ENCODE results near the gene IL5.

Gene IL5

DNA sequence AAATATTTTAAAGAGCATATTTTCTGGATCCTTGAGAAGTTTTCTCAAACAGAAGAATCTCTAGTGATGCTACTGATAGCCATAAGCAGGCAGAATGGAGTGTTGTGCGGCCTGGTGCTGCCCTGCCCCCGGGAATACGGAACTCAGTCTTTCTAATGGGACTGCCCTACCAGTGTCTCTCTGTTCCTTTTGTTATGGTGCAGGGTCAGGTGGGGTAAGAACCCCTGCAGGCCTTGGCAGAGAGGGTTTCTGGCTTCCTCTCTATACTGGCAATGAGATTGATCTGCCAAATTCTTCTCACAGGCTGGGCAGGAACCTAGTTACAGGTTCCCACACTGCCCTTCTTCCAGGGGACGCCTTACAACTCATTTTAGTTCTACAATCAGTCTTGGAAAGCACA lies 2.6 kb downstream of the IL5 start:
- Histone ChIP-seq H3K27me3 (ENCODE audit: control insufficient read depth, low read length) (peaks cover 45% of the 10 kb centered on the region), H4K20me1 (ENCODE audit: control insufficient read depth, insufficient read depth, low read depth, low read length) (no peaks in the 10 kb centered on the region), H3K4me2 (ENCODE audit: low read length) (no peak overlapping the region), H3F3A (ENCODE audit: control insufficient read depth, insufficient read depth) (no peaks in the 10 kb centered on the region), H3K36me3 (ENCODE audit: control insufficient read depth, low read length) (no peaks in the 10 kb centered on the region), H3K9me3 (ENCODE audit: control insufficient read depth, insufficient read depth, low read length) (no peaks in the 10 kb centered on the region), H3K4me3 (ENCODE audit: low read length) (no peak overlapping the region), H3K79me2 (ENCODE audit: control insufficient read depth, low read length) (no peaks in the 10 kb centered on the region), H3K27ac (ENCODE audit: low read depth, low read length) (no peak overlapping the region), H3K9me2 (replicated peaks; ENCODE audit: control insufficient read depth, low read length) (no peaks in the 10 kb centered on the region), H3K4me1 (ENCODE audit: control insufficient read depth, low read length) (no peaks in the 10 kb centered on the region)
- no peak for TF ChIP-seq EZH2phosphoT487 (IDR thresholded peaks at IDR 0.05; ENCODE audit: borderline replicate concordance, low read length)
- TF ChIP-seq CTCF (IDR thresholded peaks at IDR 0.05; ENCODE audit: low read depth, low read length, poor library complexity, severe bottlenecking) = no peak

DNA sequence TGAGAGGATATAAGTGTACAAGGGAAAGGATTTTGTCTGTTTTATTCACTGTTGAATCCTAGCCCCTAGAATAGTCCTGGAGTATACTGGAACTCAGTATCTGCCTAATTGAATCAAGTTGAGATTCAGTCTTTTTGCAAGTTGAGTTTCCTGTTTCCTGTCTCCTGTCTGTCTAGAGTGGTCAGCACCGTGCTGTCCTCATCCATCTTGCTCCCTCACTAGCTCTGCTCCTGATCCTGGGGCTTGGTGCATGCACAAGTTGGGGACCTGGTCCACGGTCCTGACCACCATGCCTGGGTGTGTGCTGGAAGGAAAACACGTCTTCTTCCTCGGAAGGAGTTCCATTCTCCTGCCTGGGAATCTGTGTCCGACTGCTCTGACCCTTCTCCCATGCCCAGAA lies 3.2 kb downstream of the IL5 start:
- Histone ChIP-seq H3K4me3 (ENCODE audit: low read length) (no peak overlapping the region), H3K4me2 (ENCODE audit: low read length) (no peak overlapping the region), H3K4me1 (ENCODE audit: control insufficient read depth, low read length) (no peaks in the 10 kb centered on the region), H3K27ac (ENCODE audit: low read depth, low read length) (no peak overlapping the region), H3K79me2 (ENCODE audit: control insufficient read depth, low read length) (no peaks in the 10 kb centered on the region), H3K27me3 (ENCODE audit: control insufficient read depth, low read length) (peaks cover 45% of the 10 kb centered on the region), H3F3A (ENCODE audit: control insufficient read depth, insufficient read depth) (no peaks in the 10 kb centered on the region), H3K36me3 (ENCODE audit: control insufficient read depth, low read length) (no peaks in the 10 kb centered on the region), H4K20me1 (ENCODE audit: control insufficient read depth, insufficient read depth, low read depth, low read length) (no peaks in the 10 kb centered on the region), H3K9me3 (ENCODE audit: control insufficient read depth, insufficient read depth, low read length) (no peaks in the 10 kb centered on the region), H3K9me2 (replicated peaks; ENCODE audit: control insufficient read depth, low read length) (no peaks in the 10 kb centered on the region)
- TF ChIP-seq CTCF (IDR thresholded peaks at IDR 0.05; ENCODE audit: low read depth, low read length, poor library complexity, severe bottlenecking) (no peak), EZH2phosphoT487 (IDR thresholded peaks at IDR 0.05; ENCODE audit: borderline replicate concordance, low read length) (no peak)

DNA sequence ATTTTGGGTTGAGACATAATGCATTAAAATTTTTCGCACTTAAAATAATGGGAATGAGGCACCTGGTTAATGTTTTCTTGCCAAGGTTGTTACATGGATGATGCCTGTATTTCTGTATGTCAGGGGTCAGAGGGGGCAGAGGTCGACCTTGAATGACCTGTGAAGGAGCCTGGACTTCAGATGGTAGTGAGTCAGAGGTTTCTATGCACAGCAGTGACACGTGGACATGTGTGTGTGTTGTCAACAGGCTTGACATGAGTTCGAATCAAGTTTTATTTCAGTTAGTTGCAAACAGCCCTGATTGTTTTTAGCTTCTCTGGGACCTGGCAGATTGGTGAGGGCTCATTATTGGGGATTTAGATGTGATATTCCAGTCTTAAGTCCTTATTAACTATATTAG lies 3.6 kb downstream of the IL5 start:
- H3K27me3 ChIP-seq (ENCODE audit: control insufficient read depth, low read length) = peaks cover 45% of the 10 kb centered on the region
- no peaks in the 10 kb centered on the region for H3K79me2 ChIP-seq (ENCODE audit: control insufficient read depth, low read length)
- no peaks in the 10 kb centered on the region for H3F3A ChIP-seq (ENCODE audit: control insufficient read depth, insufficient read depth)
- no peaks in the 10 kb centered on the region for H4K20me1 ChIP-seq (ENCODE audit: control insufficient read depth, insufficient read depth, low read depth, low read length)
- no peaks in the 10 kb centered on the region for H3K9me2 ChIP-seq (replicated peaks; ENCODE audit: control insufficient read depth, low read length)
- TF ChIP-seq EZH2phosphoT487 (IDR thresholded peaks at IDR 0.05; ENCODE audit: borderline replicate concordance, low read length) (no peak), CTCF (IDR thresholded peaks at IDR 0.05; ENCODE audit: low read depth, low read length, poor library complexity, severe bottlenecking) (no peak)
- H3K4me3 ChIP-seq (ENCODE audit: low read length) = no peak overlapping the region
- no peak overlapping the region for H3K27ac ChIP-seq (ENCODE audit: low read depth, low read length)
- H3K9me3 ChIP-seq (ENCODE audit: control insufficient read depth, insufficient read depth, low read length) = no peaks in the 10 kb centered on the region
- H3K4me1 ChIP-seq (ENCODE audit: control insufficient read depth, low read length) = no peaks in the 10 kb centered on the region
- no peak overlapping the region for H3K4me2 ChIP-seq (ENCODE audit: low read length)
- H3K36me3 ChIP-seq (ENCODE audit: control insufficient read depth, low read length) = no peaks in the 10 kb centered on the region

GRCh38 chr5:132530946-132531345 lies 12.4 kb downstream of the IL5 start:
- peaks cover 13% of the 10 kb centered on the region for H3K4me1 ChIP-seq (ENCODE audit: control insufficient read depth, low read length)
- no peaks in the 10 kb centered on the region for H3K79me2 ChIP-seq (ENCODE audit: control insufficient read depth, low read length)
- peaks cover 35% of the 10 kb centered on the region for H3K27me3 ChIP-seq (ENCODE audit: control insufficient read depth, low read length)
- no peaks in the 10 kb centered on the region for H3K9me2 ChIP-seq (replicated peaks; ENCODE audit: control insufficient read depth, low read length)
- H3K9me3 ChIP-seq (ENCODE audit: control insufficient read depth, insufficient read depth, low read length) = no peaks in the 10 kb centered on the region
- no peaks in the 10 kb centered on the region for H3K36me3 ChIP-seq (ENCODE audit: control insufficient read depth, low read length)
- H3K4me3 ChIP-seq (ENCODE audit: low read length) = no peak overlapping the region
- H4K20me1 ChIP-seq (ENCODE audit: control insufficient read depth, insufficient read depth, low read depth, low read length) = no peaks in the 10 kb centered on the region
- no peaks in the 10 kb centered on the region for H3F3A ChIP-seq (ENCODE audit: control insufficient read depth, insufficient read depth)
- no peak overlapping the region for H3K27ac ChIP-seq (ENCODE audit: low read depth, low read length)
- no peak overlapping the region for H3K4me2 ChIP-seq (ENCODE audit: low read length)
- no peak for TF ChIP-seq CTCF (IDR thresholded peaks at IDR 0.05; ENCODE audit: low read depth, low read length, poor library complexity, severe bottlenecking)
- TF ChIP-seq EZH2phosphoT487 (IDR thresholded peaks at IDR 0.05; ENCODE audit: borderline replicate concordance, low read length) = no peak
